ENCODE data around the gene PDE9A. TPM values are rescaled to one million over a fixed set of nuclear protein-coding genes. Genes with fewer than 3 reads are reported as not detected.

The PDE9A gene
- total and polyA plus RNA-seq, 2 experiments from 2014 or later: 26.5 to 31.1 TPM

GRCh38 chr21:42809577-42810475 lies 156.4 kb downstream of the PDE9A start (continued):
- TF ChIP-seq ZNF462 (CRISPR knock-in tag; IDR thresholded peaks at IDR 0.05) (no peak), NANOG (IDR thresholded peaks at IDR 0.05; ENCODE audit: borderline replicate concordance) (no peak), ZNF114 (CRISPR knock-in tag; IDR thresholded peaks at IDR 0.05) (no peak), ZNF331 (CRISPR knock-in tag; IDR thresholded peaks at IDR 0.05; ENCODE audit: low read depth) (no peak), JUNB (IDR thresholded peaks at IDR 0.05; ENCODE audit: unreplicated experiment) (no peak), REST (IDR thresholded peaks at IDR 0.05; ENCODE audit: unreplicated experiment) (no peak), POLR2AphosphoS5 (IDR thresholded peaks at IDR 0.05; ENCODE audit: low read depth) (no peak)
